ENCODE data around the gene CABLES1.

The CABLES1 gene

GRCh38 chr18:23113576-23113975 is 21.7 kb upstream of the CABLES1 start:
- H3K36me3 ChIP-seq (ENCODE audit: insufficient read depth, low read length), result no peaks in the 10 kb centered on the region
- H3K27me3 ChIP-seq (ENCODE audit: insufficient read depth, low read length), result no peaks in the 10 kb centered on the region
- H3K27ac ChIP-seq (ENCODE audit: low read depth, low read length), result peak overlapping the region; percentile 97
- no peak overlapping the region for H3K4me3 ChIP-seq (ENCODE audit: low read depth, low read length)
- peak overlapping the region; percentile 4 for H2AFZ ChIP-seq (ENCODE audit: low read length, unreplicated experiment)
- no peaks in the 10 kb centered on the region for H3K79me2 ChIP-seq (ENCODE audit: control insufficient read depth, insufficient read depth, low read length, unreplicated experiment)
- H3K4me1 ChIP-seq (ENCODE audit: control insufficient read depth, insufficient read depth, low read length, unreplicated experiment), result peaks cover 29% of the 10 kb centered on the region

GRCh38 chr18:23114171-23114881 is 21.0 kb upstream of the CABLES1 start:
- Histone ChIP-seq H3K4me1 (ENCODE audit: control insufficient read depth, insufficient read depth, low read length, unreplicated experiment) (peaks cover 28% of the 10 kb centered on the region), H2AFZ (ENCODE audit: low read length, unreplicated experiment) (peak overlapping the region; percentile 4), H3K27me3 (ENCODE audit: insufficient read depth, low read length) (no peaks in the 10 kb centered on the region), H3K36me3 (ENCODE audit: insufficient read depth, low read length) (no peaks in the 10 kb centered on the region), H3K4me3 (ENCODE audit: low read depth, low read length) (no peak overlapping the region), H3K79me2 (ENCODE audit: control insufficient read depth, insufficient read depth, low read length, unreplicated experiment) (no peaks in the 10 kb centered on the region), H3K27ac (ENCODE audit: low read depth, low read length) (peak overlapping the region; percentile 97)

- Histone ChIP-seq H3K36me3 (ENCODE audit: insufficient read depth, low read length) (no peaks in the 10 kb centered on the region), H3K27ac (ENCODE audit: low read depth, low read length) (peak overlapping the region; percentile 97), H3K4me3 (ENCODE audit: low read depth, low read length) (peak overlapping the region; percentile 38; the same call in 1 of the 2 replicates), H3K27me3 (ENCODE audit: insufficient read depth, low read length) (no peaks in the 10 kb centered on the region), H2AFZ (ENCODE audit: low read length, unreplicated experiment) (no peak overlapping the region), H3K79me2 (ENCODE audit: control insufficient read depth, insufficient read depth, low read length, unreplicated experiment) (no peaks in the 10 kb centered on the region), H3K4me1 (ENCODE audit: control insufficient read depth, insufficient read depth, low read length, unreplicated experiment) (peaks cover 28% of the 10 kb centered on the region)
Measured at GRCh38 chr18:23114911-23115310, 20.4 kb upstream of the CABLES1 start.

DNA sequence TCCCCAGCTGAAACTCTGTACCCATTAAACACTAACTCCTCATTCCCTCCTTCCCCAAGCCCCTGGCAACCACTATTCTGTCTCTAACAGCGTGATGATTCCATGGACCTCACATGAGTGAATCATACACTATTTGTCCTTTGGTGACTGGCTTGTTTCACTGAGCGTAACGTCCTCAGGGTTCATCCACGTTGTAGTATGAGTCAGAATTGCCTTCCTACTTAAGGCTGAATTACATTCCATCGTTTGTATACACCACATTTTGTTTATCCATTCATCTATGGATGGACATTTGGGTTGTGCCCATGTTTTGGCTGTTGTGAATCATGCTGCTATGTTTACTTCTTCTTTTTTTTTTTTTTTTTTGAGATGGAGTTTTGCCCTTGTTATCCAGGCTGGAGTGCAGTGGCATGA is 19.6 kb upstream of the CABLES1 start:
- Histone ChIP-seq H3K79me2 (ENCODE audit: control insufficient read depth, insufficient read depth, low read length, unreplicated experiment) (no peaks in the 10 kb centered on the region), H3K27ac (ENCODE audit: low read depth, low read length) (peak overlapping the region; percentile 97), H3K27me3 (ENCODE audit: insufficient read depth, low read length) (no peaks in the 10 kb centered on the region), H3K36me3 (ENCODE audit: insufficient read depth, low read length) (no peaks in the 10 kb centered on the region), H2AFZ (ENCODE audit: low read length, unreplicated experiment) (no peak overlapping the region), H3K4me1 (ENCODE audit: control insufficient read depth, insufficient read depth, low read length, unreplicated experiment) (peaks cover 28% of the 10 kb centered on the region), H3K4me3 (ENCODE audit: low read depth, low read length) (no peak overlapping the region)

DNA sequence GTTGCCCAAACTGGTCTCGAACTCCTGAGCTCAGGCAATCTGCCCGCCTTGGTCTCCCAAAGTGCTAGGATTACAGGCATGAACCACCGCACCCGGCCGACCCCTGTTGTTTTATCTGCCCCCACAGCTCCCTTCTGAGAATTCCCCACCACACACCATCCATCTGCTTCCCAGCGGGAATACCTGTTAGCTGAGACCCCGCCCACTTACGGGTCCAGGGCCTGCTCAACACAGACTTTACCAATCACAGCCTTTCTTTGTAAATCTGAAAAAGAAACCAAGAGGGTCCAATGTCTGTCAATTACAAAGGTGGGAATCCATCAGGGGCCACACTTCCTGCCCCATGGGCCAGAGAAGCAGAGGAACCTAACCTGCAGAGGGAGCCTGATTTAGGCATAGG is 14.2 kb upstream of the CABLES1 start:
- Histone ChIP-seq H3K27ac (ENCODE audit: low read depth, low read length) (no peak overlapping the region), H2AFZ (ENCODE audit: low read length, unreplicated experiment) (no peak overlapping the region), H3K4me1 (ENCODE audit: control insufficient read depth, insufficient read depth, low read length, unreplicated experiment) (peaks cover 6% of the 10 kb centered on the region), H3K4me3 (ENCODE audit: low read depth, low read length) (no peak overlapping the region), H3K36me3 (ENCODE audit: insufficient read depth, low read length) (no peaks in the 10 kb centered on the region), H3K27me3 (ENCODE audit: insufficient read depth, low read length) (no peaks in the 10 kb centered on the region), H3K79me2 (ENCODE audit: control insufficient read depth, insufficient read depth, low read length, unreplicated experiment) (no peaks in the 10 kb centered on the region)

- Histone ChIP-seq H3K36me3 (ENCODE audit: insufficient read depth, low read length) (no peaks in the 10 kb centered on the region), H3K27me3 (ENCODE audit: insufficient read depth, low read length) (no peaks in the 10 kb centered on the region), H3K27ac (ENCODE audit: low read depth, low read length) (no peak overlapping the region), H3K4me3 (ENCODE audit: low read depth, low read length) (no peak overlapping the region), H3K79me2 (ENCODE audit: control insufficient read depth, insufficient read depth, low read length, unreplicated experiment) (no peaks in the 10 kb centered on the region), H3K4me1 (ENCODE audit: control insufficient read depth, insufficient read depth, low read length, unreplicated experiment) (no peaks in the 10 kb centered on the region), H2AFZ (ENCODE audit: low read length, unreplicated experiment) (no peak overlapping the region)
Measured at GRCh38 chr18:23122334-23123229, 12.7 kb upstream of the CABLES1 start.

- no peaks in the 10 kb centered on the region for H3K27me3 ChIP-seq (ENCODE audit: insufficient read depth, low read length)
- H3K4me1 ChIP-seq (ENCODE audit: control insufficient read depth, insufficient read depth, low read length, unreplicated experiment), result no peaks in the 10 kb centered on the region
- no peak overlapping the region for H3K4me3 ChIP-seq (ENCODE audit: low read depth, low read length)
- H3K36me3 ChIP-seq (ENCODE audit: insufficient read depth, low read length), result no peaks in the 10 kb centered on the region
- no peaks in the 10 kb centered on the region for H3K79me2 ChIP-seq (ENCODE audit: control insufficient read depth, insufficient read depth, low read length, unreplicated experiment)
- no peak overlapping the region for H2AFZ ChIP-seq (ENCODE audit: low read length, unreplicated experiment)
- no peak overlapping the region for H3K27ac ChIP-seq (ENCODE audit: low read depth, low read length)
Measured at GRCh38 chr18:23126376-23127056, 8.8 kb upstream of the CABLES1 start.

GRCh38 chr18:23127090-23127489 is 8.2 kb upstream of the CABLES1 start:
- Histone ChIP-seq H3K27ac (ENCODE audit: low read depth, low read length) (no peak overlapping the region), H2AFZ (ENCODE audit: low read length, unreplicated experiment) (no peak overlapping the region), H3K4me3 (ENCODE audit: low read depth, low read length) (no peak overlapping the region), H3K79me2 (ENCODE audit: control insufficient read depth, insufficient read depth, low read length, unreplicated experiment) (no peaks in the 10 kb centered on the region), H3K4me1 (ENCODE audit: control insufficient read depth, insufficient read depth, low read length, unreplicated experiment) (no peaks in the 10 kb centered on the region), H3K27me3 (ENCODE audit: insufficient read depth, low read length) (no peaks in the 10 kb centered on the region), H3K36me3 (ENCODE audit: insufficient read depth, low read length) (no peaks in the 10 kb centered on the region)

DNA sequence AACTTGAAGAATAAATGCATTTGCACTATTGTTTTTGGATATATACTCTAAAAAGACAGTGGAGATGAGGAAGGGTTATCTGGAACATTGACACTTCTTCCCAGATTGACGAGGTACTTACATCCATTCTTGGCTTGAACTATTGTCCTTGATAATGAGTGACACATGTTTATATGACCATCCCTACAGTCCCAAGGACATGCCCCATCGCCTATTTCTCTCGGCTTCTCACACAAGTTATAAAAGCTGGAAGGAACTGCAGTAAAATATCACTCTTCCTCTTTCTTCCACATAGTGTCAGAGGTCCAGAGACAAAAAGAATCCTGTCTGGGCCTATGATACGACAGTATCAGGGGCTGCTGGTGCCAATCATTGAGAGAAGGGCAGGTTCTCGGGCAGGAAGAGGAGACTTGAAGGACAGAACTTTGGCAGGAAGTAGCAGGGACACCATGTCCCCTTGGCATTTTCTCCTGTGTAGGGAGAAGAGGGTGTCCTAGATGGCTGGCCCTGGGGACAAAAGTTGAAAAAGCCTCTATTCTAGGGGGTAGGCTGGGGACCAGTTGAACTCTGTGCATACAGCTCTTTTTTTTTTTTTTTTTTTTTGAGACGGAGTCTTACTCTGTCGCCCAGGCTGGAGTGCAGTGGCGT is 5.8 kb upstream of the CABLES1 start:
- no peaks in the 10 kb centered on the region for H3K27me3 ChIP-seq (ENCODE audit: insufficient read depth, low read length)
- H3K4me1 ChIP-seq (ENCODE audit: control insufficient read depth, insufficient read depth, low read length, unreplicated experiment), result no peaks in the 10 kb centered on the region
- H3K36me3 ChIP-seq (ENCODE audit: insufficient read depth, low read length), result no peaks in the 10 kb centered on the region
- H3K79me2 ChIP-seq (ENCODE audit: control insufficient read depth, insufficient read depth, low read length, unreplicated experiment), result no peaks in the 10 kb centered on the region
- H3K4me3 ChIP-seq (ENCODE audit: low read depth, low read length), result no peak overlapping the region
- H2AFZ ChIP-seq (ENCODE audit: low read length, unreplicated experiment), result no peak overlapping the region
- H3K27ac ChIP-seq (ENCODE audit: low read depth, low read length), result no peak overlapping the region

DNA sequence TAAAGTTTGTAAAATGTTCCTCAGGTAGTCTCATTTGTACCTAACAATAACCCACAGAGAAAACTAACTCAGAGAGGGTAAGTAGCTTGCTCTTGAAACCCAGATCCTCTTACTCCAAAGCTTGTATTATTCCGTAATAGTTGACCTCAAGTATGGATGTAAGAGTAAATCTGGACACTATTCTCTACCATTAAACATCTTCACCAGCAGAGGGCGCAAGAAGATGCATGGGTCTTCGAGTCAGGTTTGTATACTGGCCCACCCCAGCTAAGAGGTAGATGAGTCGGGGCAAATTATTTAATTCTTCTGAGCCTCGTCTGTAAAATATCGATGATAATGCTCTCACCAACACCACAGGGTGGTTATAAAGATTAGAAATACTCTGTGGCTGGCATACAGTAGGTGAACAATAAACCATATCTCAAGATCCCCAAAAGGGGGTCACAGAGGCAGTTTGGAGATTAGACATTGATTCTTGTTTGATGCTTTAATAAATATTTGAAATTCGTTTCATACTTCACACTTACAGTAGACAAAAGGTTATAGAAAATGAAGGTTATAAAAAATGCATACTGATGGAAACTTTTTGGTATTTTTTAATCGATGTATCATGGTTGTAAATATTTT is 3.5 kb upstream of the CABLES1 start:
- Histone ChIP-seq H3K36me3 (ENCODE audit: insufficient read depth, low read length) (no peaks in the 10 kb centered on the region), H3K27ac (ENCODE audit: low read depth, low read length) (no peak overlapping the region), H3K27me3 (ENCODE audit: insufficient read depth, low read length) (no peaks in the 10 kb centered on the region), H3K4me1 (ENCODE audit: control insufficient read depth, insufficient read depth, low read length, unreplicated experiment) (peaks cover 4% of the 10 kb centered on the region), H2AFZ (ENCODE audit: low read length, unreplicated experiment) (no peak overlapping the region), H3K79me2 (ENCODE audit: control insufficient read depth, insufficient read depth, low read length, unreplicated experiment) (no peaks in the 10 kb centered on the region), H3K4me3 (ENCODE audit: low read depth, low read length) (no peak overlapping the region)

Data from ACC112 (cell line).